HG02678 (cell line): Measurements from ENCODE around the gene CACNA1C.

Experiments used
- ATAC-seq: cut with Tn5 transposase; IDR thresholded peaks from one replicate; pipeline ENCODE4 v1.9.1; 2021; ENCODE audit warnings: mild to moderate bottlenecking, moderate library complexity; ENCODE audit not compliant: unreplicated experiment

The CACNA1C gene

GRCh38 chr12:2192231-2192630 lies 139.4 kb downstream of the CACNA1C start:
- ATAC-seq: no peak

- no peak for ATAC-seq
Observed at GRCh38 chr12:2194060-2194459, 141.3 kb downstream of the CACNA1C start.

- ATAC-seq: no peak
Observed at GRCh38 chr12:2194571-2194970, 141.8 kb downstream of the CACNA1C start.

- no peak for ATAC-seq
Observed at GRCh38 chr12:2195085-2195484, 142.3 kb downstream of the CACNA1C start.

GRCh38 chr12:2198005-2198501 lies 145.3 kb downstream of the CACNA1C start:
- ATAC-seq: no peak

- ATAC-seq: no peak
Observed at GRCh38 chr12:2198542-2198941, 145.8 kb downstream of the CACNA1C start.

GRCh38 chr12:2205996-2206395 lies 153.2 kb downstream of the CACNA1C start:
- no peak for ATAC-seq

GRCh38 chr12:2208837-2209635 lies 156.2 kb downstream of the CACNA1C start:
- ATAC-seq: no peak

- ATAC-seq: no peak
Observed at GRCh38 chr12:2211119-2211518, 158.3 kb downstream of the CACNA1C start.

- ATAC-seq: no peak
Observed at GRCh38 chr12:2212537-2212936, 159.8 kb downstream of the CACNA1C start.

GRCh38 chr12:2212971-2213869 lies 160.4 kb downstream of the CACNA1C start:
- no peak for ATAC-seq

GRCh38 chr12:2214411-2214810 lies 161.6 kb downstream of the CACNA1C start:
- ATAC-seq: no peak

- ATAC-seq: no peak
Observed at GRCh38 chr12:2215709-2216560, 163.1 kb downstream of the CACNA1C start.

- no peak for ATAC-seq
Observed at GRCh38 chr12:2218706-2219105, 165.9 kb downstream of the CACNA1C start.

- ATAC-seq: no peak
Observed at GRCh38 chr12:2221030-2221621, 168.3 kb downstream of the CACNA1C start.

GRCh38 chr12:2222691-2223090 lies 169.9 kb downstream of the CACNA1C start:
- ATAC-seq: no peak

GRCh38 chr12:2224961-2225360 lies 172.2 kb downstream of the CACNA1C start:
- no peak for ATAC-seq

- ATAC-seq: no peak
Observed at GRCh38 chr12:2225696-2226095, 172.9 kb downstream of the CACNA1C start.

GRCh38 chr12:2226641-2227040 lies 173.9 kb downstream of the CACNA1C start:
- ATAC-seq: no peak

GRCh38 chr12:2227360-2227759 lies 174.6 kb downstream of the CACNA1C start:
- no peak for ATAC-seq
